WTC11 (cell line): Measurements from ENCODE around the gene BRD4. TPM values are rescaled to one million over a fixed set of nuclear protein-coding genes. Genes with fewer than 3 reads are reported as not detected.

Experiments
- ATAC-seq: fragments of 200-7000 bp; cut with Tn5 transposase; 2 replicates; pipeline ENCODE4 v1.10.0; 2021; ENCODE audit warnings: mild to moderate bottlenecking, moderate library complexity
- CTCF ChIA-PET: fragments of 300-600 bp; sonication (Branson Sonifier 250); formaldehyde crosslinking; loops from one replicate; lab custom pipeline; 2021; ENCODE audit warnings: antibody characterized with exemption; lab: Charles Lee
- POLR2A ChIA-PET: fragments of 350-600 bp; sonication (Branson Sonifier 250); formaldehyde crosslinking; loops from one replicate; lab custom pipeline; 2021; ENCODE audit warnings: antibody characterized with exemption; lab: Charles Lee
- DNase-seq: peaks from one replicate; pipeline ENCODE4 v3.0.0; 2021; ENCODE audit warnings: low spot score
- H3K27ac Mint-ChIP-seq: 2 replicates; pipeline ENCODE4 v1.8.0; 2021; ENCODE audit warnings: mixed read lengths
- H3K27me3 Mint-ChIP-seq: 2 replicates; pipeline ENCODE4 v1.8.0; 2021; ENCODE audit warnings: low read depth, mild to moderate bottlenecking, moderate library complexity, mixed read lengths
- H3K36me3 Mint-ChIP-seq: 2 replicates; pipeline ENCODE4 v1.8.0; 2021; ENCODE audit warnings: mixed read lengths
- H3K4me1 Mint-ChIP-seq: 2 replicates; pipeline ENCODE4 v1.8.0; 2022; ENCODE audit warnings: mixed read lengths
- H3K4me3 Mint-ChIP-seq: 2 replicates; pipeline ENCODE4 v1.8.0; 2021; ENCODE audit warnings: mild to moderate bottlenecking, moderate library complexity, mixed read lengths
- H3K9me3 Mint-ChIP-seq: 2 replicates; pipeline ENCODE4 v1.8.0; 2021; ENCODE audit warnings: mixed read lengths
- ATF3 ChIP-seq: sonication (generic); formaldehyde crosslinking; conservative IDR thresholded peaks from 2 replicates; pipeline ENCODE4 v1.8.1; 2022; ENCODE audit warnings: mild to moderate bottlenecking, missing genetic modification reagents
- CBFB ChIP-seq: sonication (generic); formaldehyde crosslinking; IDR thresholded peaks from 2 replicates; pipeline ENCODE4 v1.8.1; 2022; ENCODE audit warnings: mild to moderate bottlenecking, low read depth, missing genetic modification reagents
- JUN ChIP-seq: sonication (generic); formaldehyde crosslinking; IDR thresholded peaks from 2 replicates; pipeline ENCODE4 v1.8.0; 2023; ENCODE audit warnings: mild to moderate bottlenecking, missing genetic modification reagents
- MXD4 ChIP-seq: fragments of 250-450 bp; sonication (Bioruptor Pico); IDR thresholded peaks from 2 replicates; pipeline ENCODE4 v1.8.0; 2021; ENCODE audit warnings: mild to moderate bottlenecking, moderate library complexity, borderline replicate concordance
- MYBL2 ChIP-seq: sonication (generic); formaldehyde crosslinking; IDR thresholded peaks from 2 replicates; pipeline ENCODE4 v1.8.1; 2023; ENCODE audit warnings: mild to moderate bottlenecking, moderate library complexity, missing genetic modification reagents
- NR1H2 ChIP-seq: sonication (generic); formaldehyde crosslinking; IDR thresholded peaks from 2 replicates; pipeline ENCODE4 v1.9.0; 2021; ENCODE audit warnings: mild to moderate bottlenecking, moderate library complexity, missing genetic modification reagents
- PREB ChIP-seq: sonication (generic); formaldehyde crosslinking; IDR thresholded peaks from 2 replicates; pipeline ENCODE4 v1.8.1; 2022; ENCODE audit warnings: mild to moderate bottlenecking, missing genetic modification reagents, moderate library complexity, borderline replicate concordance
- RELA ChIP-seq: sonication (generic); formaldehyde crosslinking; IDR thresholded peaks from 2 replicates; pipeline ENCODE4 v1.8.1; 2022; ENCODE audit warnings: missing genetic modification reagents, mild to moderate bottlenecking, borderline replicate concordance
- RORB ChIP-seq: fragments of 250-450 bp; sonication (Bioruptor Pico); IDR thresholded peaks from 2 replicates; pipeline ENCODE4 v1.9.0; 2021; ENCODE audit warnings: mild to moderate bottlenecking
- SOX15 ChIP-seq: fragments of 250-450 bp; sonication (Bioruptor Pico); IDR thresholded peaks from 2 replicates; pipeline ENCODE4 v1.9.0; 2021; ENCODE audit warnings: mild to moderate bottlenecking
- TCF7 ChIP-seq: sonication (generic); formaldehyde crosslinking; IDR thresholded peaks from 2 replicates; pipeline ENCODE4 v1.8.0; 2022; ENCODE audit warnings: mild to moderate bottlenecking, low read depth, missing genetic modification reagents, moderate library complexity
- TEAD1 ChIP-seq: sonication (generic); formaldehyde crosslinking; IDR thresholded peaks from 2 replicates; pipeline ENCODE4 v1.8.0; 2022; ENCODE audit warnings: mild to moderate bottlenecking, missing genetic modification reagents
- TEAD4 ChIP-seq: sonication (generic); formaldehyde crosslinking; IDR thresholded peaks from 2 replicates; pipeline ENCODE4 v1.8.0; 2022; ENCODE audit warnings: mild to moderate bottlenecking, missing genetic modification reagents
- TP53 ChIP-seq: sonication (generic); formaldehyde crosslinking; IDR thresholded peaks from 2 replicates; pipeline ENCODE4 v1.8.1; 2023; ENCODE audit warnings: mild to moderate bottlenecking, missing genetic modification reagents
- USF1 ChIP-seq: sonication (generic); formaldehyde crosslinking; IDR thresholded peaks from 2 replicates; pipeline ENCODE4 v1.8.0; 2022; ENCODE audit warnings: mild to moderate bottlenecking, missing genetic modification reagents
- USF2 ChIP-seq: sonication (generic); formaldehyde crosslinking; IDR thresholded peaks from 2 replicates; pipeline ENCODE4 v1.8.1; 2023; ENCODE audit warnings: mild to moderate bottlenecking, missing genetic modification reagents, moderate library complexity
- ZBTB21 ChIP-seq: sonication (generic); formaldehyde crosslinking; IDR thresholded peaks from 2 replicates; pipeline ENCODE4 v1.8.1; 2023; ENCODE audit warnings: mild to moderate bottlenecking, missing genetic modification reagents, borderline replicate concordance
- ZNF219 ChIP-seq: sonication (generic); formaldehyde crosslinking; IDR thresholded peaks from 2 replicates; pipeline ENCODE4 v1.8.0; 2023; ENCODE audit warnings: missing genetic modification reagents, mild to moderate bottlenecking, borderline replicate concordance
- total RNA-seq: library from RNA; stranded (reverse); gene quantifications from 3 replicates; pipeline ENCODE4 v1.2.3, GENCODE V29; 2021
- TF ChIP-seq, protein P1 (sequence below): sonication (generic); formaldehyde crosslinking; IDR thresholded peaks from 2 replicates; pipeline ENCODE4 v1.8.1; 2023; ENCODE audit warnings: mild to moderate bottlenecking, missing genetic modification reagents
- TF ChIP-seq, protein P2 (sequence below): fragments of 250-450 bp; sonication (Bioruptor Pico); IDR thresholded peaks from 2 replicates; pipeline ENCODE4 v1.9.0; 2021; ENCODE audit warnings: mild to moderate bottlenecking
- TF ChIP-seq, protein P3 (sequence below): fragments of 250-450 bp; sonication (Bioruptor Pico); conservative IDR thresholded peaks from 2 replicates; pipeline ENCODE4 v1.9.0; 2021; ENCODE audit warnings: mild to moderate bottlenecking
- TF ChIP-seq, protein P4 (sequence below): sonication (generic); formaldehyde crosslinking; IDR thresholded peaks from 2 replicates; pipeline ENCODE4 v1.8.1; 2022; ENCODE audit warnings: mild to moderate bottlenecking, moderate library complexity, missing genetic modification reagents
- TF ChIP-seq, protein P5 (sequence below): sonication (generic); formaldehyde crosslinking; IDR thresholded peaks from 2 replicates; pipeline ENCODE4 v1.8.0; 2022; ENCODE audit warnings: mild to moderate bottlenecking, missing genetic modification reagents

Gene BRD4
- total RNA-seq, 1 experiment from 2014 or later, result 128 TPM

DNA sequence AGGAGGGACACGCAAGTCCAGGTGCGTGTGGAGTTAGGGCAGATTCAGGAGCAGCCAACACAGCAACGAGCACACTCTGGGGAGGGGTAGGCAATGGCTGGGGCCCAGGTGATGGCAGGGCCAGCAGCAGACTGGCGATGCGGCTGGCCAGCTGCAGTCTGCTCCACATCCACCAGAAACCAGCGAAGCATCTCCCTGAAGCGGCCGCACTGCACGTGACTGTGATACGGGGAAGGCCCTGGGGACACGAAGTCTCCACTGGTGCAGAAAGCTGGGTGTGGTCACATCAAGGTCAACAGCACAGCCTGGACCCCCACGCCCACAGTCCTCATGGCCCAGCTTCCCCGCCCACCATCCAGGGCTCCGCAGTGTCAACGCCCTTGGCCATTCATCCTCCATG is 78.8 kb downstream of the BRD4 start (continued):
- TF ChIP-seq USF1 (CRISPR knock-in tag) (no peak), RELA (CRISPR knock-in tag) (no peak), SOX15 (no peak), PREB (no peak), ZNF219 (CRISPR knock-in tag) (no peak), MYBL2 (CRISPR knock-in tag) (no peak)
- TF ChIP-seq, protein P1, sequence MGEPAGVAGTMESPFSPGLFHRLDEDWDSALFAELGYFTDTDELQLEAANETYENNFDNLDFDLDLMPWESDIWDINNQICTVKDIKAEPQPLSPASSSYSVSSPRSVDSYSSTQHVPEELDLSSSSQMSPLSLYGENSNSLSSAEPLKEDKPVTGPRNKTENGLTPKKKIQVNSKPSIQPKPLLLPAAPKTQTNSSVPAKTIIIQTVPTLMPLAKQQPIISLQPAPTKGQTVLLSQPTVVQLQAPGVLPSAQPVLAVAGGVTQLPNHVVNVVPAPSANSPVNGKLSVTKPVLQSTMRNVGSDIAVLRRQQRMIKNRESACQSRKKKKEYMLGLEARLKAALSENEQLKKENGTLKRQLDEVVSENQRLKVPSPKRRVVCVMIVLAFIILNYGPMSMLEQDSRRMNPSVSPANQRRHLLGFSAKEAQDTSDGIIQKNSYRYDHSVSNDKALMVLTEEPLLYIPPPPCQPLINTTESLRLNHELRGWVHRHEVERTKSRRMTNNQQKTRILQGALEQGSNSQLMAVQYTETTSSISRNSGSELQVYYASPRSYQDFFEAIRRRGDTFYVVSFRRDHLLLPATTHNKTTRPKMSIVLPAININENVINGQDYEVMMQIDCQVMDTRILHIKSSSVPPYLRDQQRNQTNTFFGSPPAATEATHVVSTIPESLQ (CRISPR knock-in tag), result no peak
- TF ChIP-seq, protein P2, sequence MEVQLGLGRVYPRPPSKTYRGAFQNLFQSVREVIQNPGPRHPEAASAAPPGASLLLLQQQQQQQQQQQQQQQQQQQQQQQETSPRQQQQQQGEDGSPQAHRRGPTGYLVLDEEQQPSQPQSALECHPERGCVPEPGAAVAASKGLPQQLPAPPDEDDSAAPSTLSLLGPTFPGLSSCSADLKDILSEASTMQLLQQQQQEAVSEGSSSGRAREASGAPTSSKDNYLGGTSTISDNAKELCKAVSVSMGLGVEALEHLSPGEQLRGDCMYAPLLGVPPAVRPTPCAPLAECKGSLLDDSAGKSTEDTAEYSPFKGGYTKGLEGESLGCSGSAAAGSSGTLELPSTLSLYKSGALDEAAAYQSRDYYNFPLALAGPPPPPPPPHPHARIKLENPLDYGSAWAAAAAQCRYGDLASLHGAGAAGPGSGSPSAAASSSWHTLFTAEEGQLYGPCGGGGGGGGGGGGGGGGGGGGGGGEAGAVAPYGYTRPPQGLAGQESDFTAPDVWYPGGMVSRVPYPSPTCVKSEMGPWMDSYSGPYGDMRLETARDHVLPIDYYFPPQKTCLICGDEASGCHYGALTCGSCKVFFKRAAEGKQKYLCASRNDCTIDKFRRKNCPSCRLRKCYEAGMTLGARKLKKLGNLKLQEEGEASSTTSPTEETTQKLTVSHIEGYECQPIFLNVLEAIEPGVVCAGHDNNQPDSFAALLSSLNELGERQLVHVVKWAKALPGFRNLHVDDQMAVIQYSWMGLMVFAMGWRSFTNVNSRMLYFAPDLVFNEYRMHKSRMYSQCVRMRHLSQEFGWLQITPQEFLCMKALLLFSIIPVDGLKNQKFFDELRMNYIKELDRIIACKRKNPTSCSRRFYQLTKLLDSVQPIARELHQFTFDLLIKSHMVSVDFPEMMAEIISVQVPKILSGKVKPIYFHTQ (CRISPR knock-in tag), result no peak

GRCh38 chr19:15253061-15253460 is 79.3 kb downstream of the BRD4 start:
- ChIA-PET POLR2A (no interaction called here), CTCF (interaction anchor here (0.7 to 4.6 kb wide), 20 partner anchors 9 to 199 kb away, joined by 3 to 61 read pairs (median 10); partner anchors contain the start of genes AKAP8, BRD4 and EPHX3)
- peaks cover 16% of the 10 kb centered on the region for H3K4me1 Mint-ChIP-seq
- H3K27ac Mint-ChIP-seq, result no peak overlapping the region; the same call in 1 of the 2 replicates
- no peak overlapping the region for H3K4me3 Mint-ChIP-seq
- DNase-seq (no peak), ATAC-seq (no peak)
- no peaks in the 10 kb centered on the region for H3K27me3 Mint-ChIP-seq
- peaks cover 71% of the 10 kb centered on the region for H3K36me3 Mint-ChIP-seq
- no peaks in the 10 kb centered on the region for H3K9me3 Mint-ChIP-seq
- TF ChIP-seq ZBTB21 (CRISPR knock-in tag) (no peak), USF2 (no peak), TEAD4 (CRISPR knock-in tag) (no peak), RORB (CRISPR knock-in tag) (no peak), ATF3 (no peak), JUN (no peak), MXD4 (CRISPR knock-in tag) (no peak), PREB (no peak), TEAD1 (no peak), TCF7 (CRISPR knock-in tag) (no peak), ZNF219 (CRISPR knock-in tag) (no peak), CBFB (no peak), TP53 (CRISPR knock-in tag) (no peak), NR1H2 (no peak)
- TF ChIP-seq, protein P3, sequence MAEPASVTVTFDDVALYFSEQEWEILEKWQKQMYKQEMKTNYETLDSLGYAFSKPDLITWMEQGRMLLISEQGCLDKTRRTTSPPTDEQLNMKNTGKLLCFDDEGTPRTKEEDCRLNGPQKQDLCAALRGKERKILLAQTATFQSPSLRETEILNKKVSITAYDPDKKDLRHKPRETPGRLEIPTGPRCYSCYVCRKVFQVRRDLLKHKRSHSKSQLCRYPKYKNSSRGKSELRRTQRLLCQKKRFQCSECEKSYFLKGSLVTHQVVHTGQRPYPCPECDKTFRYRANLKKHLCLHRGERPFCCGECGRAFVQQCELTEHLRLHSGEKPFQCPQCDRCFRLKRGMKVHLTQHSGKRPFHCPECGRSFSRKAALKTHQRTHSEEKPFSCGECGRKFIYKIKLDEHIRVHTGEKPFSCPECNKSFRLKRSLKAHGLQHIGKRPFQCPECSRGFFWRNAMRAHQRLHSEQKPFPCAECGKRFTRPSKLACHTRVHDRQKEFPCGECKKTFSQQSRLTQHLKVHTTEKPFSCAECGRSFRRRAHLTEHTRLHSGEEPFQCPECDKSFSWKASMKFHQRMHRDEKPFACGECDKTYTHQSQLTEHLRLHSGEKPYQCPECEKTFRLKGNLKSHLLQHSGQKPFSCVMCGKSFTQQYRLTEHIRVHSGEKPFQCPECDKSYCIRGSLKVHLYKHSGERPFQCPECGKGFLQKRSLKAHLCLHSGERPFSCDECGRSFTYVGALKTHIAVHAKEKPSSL (CRISPR knock-in tag), result no peak
- TF ChIP-seq, protein P4, sequence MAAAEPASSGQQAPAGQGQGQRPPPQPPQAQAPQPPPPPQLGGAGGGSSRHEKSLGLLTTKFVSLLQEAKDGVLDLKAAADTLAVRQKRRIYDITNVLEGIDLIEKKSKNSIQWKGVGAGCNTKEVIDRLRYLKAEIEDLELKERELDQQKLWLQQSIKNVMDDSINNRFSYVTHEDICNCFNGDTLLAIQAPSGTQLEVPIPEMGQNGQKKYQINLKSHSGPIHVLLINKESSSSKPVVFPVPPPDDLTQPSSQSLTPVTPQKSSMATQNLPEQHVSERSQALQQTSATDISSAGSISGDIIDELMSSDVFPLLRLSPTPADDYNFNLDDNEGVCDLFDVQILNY, result no peak
- TF ChIP-seq, protein P5, sequence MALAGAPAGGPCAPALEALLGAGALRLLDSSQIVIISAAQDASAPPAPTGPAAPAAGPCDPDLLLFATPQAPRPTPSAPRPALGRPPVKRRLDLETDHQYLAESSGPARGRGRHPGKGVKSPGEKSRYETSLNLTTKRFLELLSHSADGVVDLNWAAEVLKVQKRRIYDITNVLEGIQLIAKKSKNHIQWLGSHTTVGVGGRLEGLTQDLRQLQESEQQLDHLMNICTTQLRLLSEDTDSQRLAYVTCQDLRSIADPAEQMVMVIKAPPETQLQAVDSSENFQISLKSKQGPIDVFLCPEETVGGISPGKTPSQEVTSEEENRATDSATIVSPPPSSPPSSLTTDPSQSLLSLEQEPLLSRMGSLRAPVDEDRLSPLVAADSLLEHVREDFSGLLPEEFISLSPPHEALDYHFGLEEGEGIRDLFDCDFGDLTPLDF (CRISPR knock-in tag), result no peak
